MM.1S (cell line): ENCODE data around the gene ZNF428.

Experiments
- CTCF ChIP-seq: fragments of 300-600 bp; sonication (generic); IDR thresholded peaks from 2 replicates; pipeline ENCODE4 v1.5.1; 2016; ENCODE audit warnings: antibody characterized with exemption, low read length, mixed read lengths
- EZH2 ChIP-seq: fragments of 300-600 bp; sonication (generic); optimal IDR thresholded peaks from 2 replicates; pipeline ENCODE3; 2017; ENCODE audit warnings: low read depth, mild to moderate bottlenecking, antibody characterized with exemption, low read length, mixed read lengths
- EZH2phosphoT487 ChIP-seq: fragments of 300-600 bp; sonication (generic); IDR thresholded peaks from 2 replicates; pipeline ENCODE4 v1.6.1; 2018; ENCODE audit warnings: antibody characterized with exemption, low read length

- TF ChIP-seq CTCF (no peak), EZH2 (no peak), EZH2phosphoT487 (no peak)
Measured at GRCh38 chr19:43633520-43633919, 14.1 kb upstream of the ZNF428 start.
